Measurements from ENCODE around the gene TFDP2. TPM values are rescaled to one million over a fixed set of nuclear protein-coding genes. Genes with fewer than 3 reads are reported as not detected.

TFDP2 gene
- total and polyA plus RNA-seq, 2 donors (not counting 1 experiment from before 2014, with no cell fraction given): 5.5 to 31.7 TPM

- Histone ChIP-seq H3K9ac (ENCODE audit: low read length) (no peak overlapping the region), H4K20me1 (ENCODE audit: control insufficient read depth, insufficient read depth, low read length, poor library complexity, severe bottlenecking) (no peaks in the 10 kb centered on the region), H3K27me3 (replicated peaks in 1 of 4; ENCODE audit: control extremely low read depth in 1 of 4, control insufficient read depth in 3 of 4, insufficient read depth in 4 of 4, low read length in 3 of 4) (no peaks in the 10 kb centered on the region), H3K9me3 (ENCODE audit: control extremely low read depth in 1 of 3, control insufficient read depth in 2 of 3, insufficient read depth in 1 of 3, low read length in 2 of 3) (peaks cover 0 to 4% (median 0%) of the 10 kb centered on the region in 3 donors), H3K36me3 (replicated peaks in 1 of 2; ENCODE audit: control extremely low read depth in 1 of 2, control insufficient read depth in 1 of 2, extremely low read depth in 1 of 2, insufficient read depth in 2 of 2, low read length in 1 of 2) (no peaks in the 10 kb centered on the region), H3K4me1 (ENCODE audit: control insufficient read depth in 2 of 2, insufficient read depth in 2 of 2, low read length in 2 of 2) (peaks cover 3% of the 10 kb centered on the region in 2 donors), H3K27ac (ENCODE audit: low read length in 2 of 2) (no peak overlapping the region), H3K4me3 (ENCODE audit: control extremely low read depth in 1 of 5, extremely low read depth in 1 of 5, insufficient read depth in 1 of 5, low read depth in 2 of 5, low read length in 4 of 5) (no peak overlapping the region), H3K79me2 (ENCODE audit: control insufficient read depth, insufficient read depth, low read length) (peaks cover 4% of the 10 kb centered on the region), H2AFZ (ENCODE audit: insufficient read depth, low read depth, low read length, poor library complexity, severe bottlenecking) (no peak overlapping the region), H3K4me2 (replicated peaks; ENCODE audit: low read depth, low read length, poor library complexity, severe bottlenecking) (no peak overlapping the region)
- Mint-ChIP-seq H3K27me3 (no peaks in the 10 kb centered on the region), H3K4me3 (no peak overlapping the region), H3K9me3 (ENCODE audit: insufficient read depth) (peaks cover 4% of the 10 kb centered on the region), H3K27ac (no peak overlapping the region), H3K4me1 (peaks cover 23% of the 10 kb centered on the region)
- intact Hi-C loops (cut with micrococcal nuclease): no loop called here
- ChIA-PET POLR2A (no interaction called here), CTCF (no interaction called here)
- TF ChIP-seq EZH2 (IDR thresholded peaks at IDR 0.05; ENCODE audit: borderline replicate concordance, insufficient read depth, low read depth, low read length, poor library complexity, severe bottlenecking) (no peak), CTCF (IDR thresholded peaks at IDR 0.05) (no peak)
- DNase-seq: no peak
- no peak for ATAC-seq (ENCODE audit: low read depth)
Measured at GRCh38 chr3:142031575-142031974, 117.8 kb downstream of the TFDP2 start.

- WGBS (ENCODE audit: insufficient coverage): 92% methylated on average over 3 of the region's 5 CpGs
- H3K27me3 ChIP-seq (replicated peaks in 1 of 4; ENCODE audit: control extremely low read depth in 1 of 4, control insufficient read depth in 3 of 4, insufficient read depth in 4 of 4, low read length in 3 of 4): no peaks in the 10 kb centered on the region
- CTCF ChIA-PET: no interaction called here
- no peak overlapping the region for H2AFZ ChIP-seq (ENCODE audit: insufficient read depth, low read depth, low read length, poor library complexity, severe bottlenecking)
- H3K4me1 ChIP-seq (ENCODE audit: control insufficient read depth in 2 of 2, insufficient read depth in 2 of 2, low read length in 2 of 2): peaks cover 3% of the 10 kb centered on the region in 2 donors
- POLR2A ChIA-PET: no interaction called here
- H4K20me1 ChIP-seq (ENCODE audit: control insufficient read depth, insufficient read depth, low read length, poor library complexity, severe bottlenecking): no peaks in the 10 kb centered on the region
- H3K27ac ChIP-seq (ENCODE audit: low read length in 2 of 2): no peak overlapping the region
- H3K9ac ChIP-seq (ENCODE audit: low read length): no peak overlapping the region
- ATAC-seq (ENCODE audit: low read depth): no peak
- DNase-seq: no peak
- Mint-ChIP-seq H3K4me3 (no peak overlapping the region), H3K27me3 (no peaks in the 10 kb centered on the region), H3K4me1 (peaks cover 24% of the 10 kb centered on the region), H3K9me3 (ENCODE audit: insufficient read depth) (peaks cover 4% of the 10 kb centered on the region), H3K27ac (no peak overlapping the region)
- H3K4me2 ChIP-seq (replicated peaks; ENCODE audit: low read depth, low read length, poor library complexity, severe bottlenecking): no peak overlapping the region
- peaks cover 20% of the 10 kb centered on the region for H3K79me2 ChIP-seq (ENCODE audit: control insufficient read depth, insufficient read depth, low read length)
- H3K9me3 ChIP-seq (ENCODE audit: control extremely low read depth in 1 of 3, control insufficient read depth in 2 of 3, insufficient read depth in 1 of 3, low read length in 2 of 3): peaks cover 0 to 4% (median 0%) of the 10 kb centered on the region in 3 donors
- H3K36me3 ChIP-seq (replicated peaks in 1 of 2; ENCODE audit: control extremely low read depth in 1 of 2, control insufficient read depth in 1 of 2, extremely low read depth in 1 of 2, insufficient read depth in 2 of 2, low read length in 1 of 2): no peaks in the 10 kb centered on the region
- TF ChIP-seq EZH2 (IDR thresholded peaks at IDR 0.05; ENCODE audit: borderline replicate concordance, insufficient read depth, low read depth, low read length, poor library complexity, severe bottlenecking): no peak
- TF ChIP-seq CTCF (IDR thresholded peaks at IDR 0.05): no peak
- intact Hi-C loops (cut with micrococcal nuclease): loop anchor here (2.0 to 5.0 kb wide), 3 partner anchors 152 to 548 kb away; partner anchors contain the start of genes ATP1B3, ATR and RNF7
- no peak overlapping the region for H3K4me3 ChIP-seq (ENCODE audit: control extremely low read depth in 1 of 5, extremely low read depth in 1 of 5, insufficient read depth in 1 of 5, low read depth in 2 of 5, low read length in 4 of 5)
Measured at GRCh38 chr3:142029791-142030190, 119.6 kb downstream of the TFDP2 start.
